ENCODE data around the gene GPC5. TPM values are rescaled to one million over a fixed set of nuclear protein-coding genes. Genes with fewer than 3 reads are reported as not detected.

Gene GPC5
- total RNA-seq, 4 donors from 2014 or later, result 0.24 to 30.8 (median 1.8) TPM; not detected in 1

- H3K4me3 ChIP-seq, result no peak overlapping the region
- H3K4me1 ChIP-seq, result no peaks in the 10 kb centered on the region
- H3K36me3 ChIP-seq, result no peaks in the 10 kb centered on the region
- H3K27me3 ChIP-seq, result no peaks in the 10 kb centered on the region
- H3K9me3 ChIP-seq, result no peaks in the 10 kb centered on the region
- H3K27ac ChIP-seq, result no peak overlapping the region
- intact Hi-C loops (cut with DNase I; ENCODE audit: low total_unique reads), result no loop called here
- TF ChIP-seq CTCF (IDR thresholded peaks at IDR 0.05) (no peak), POLR2A (IDR thresholded peaks at IDR 0.05) (no peak)
- no peak for DNase-seq
Observed at GRCh38 chr13:91557328-91558090, 159.1 kb downstream of the GPC5 start.

GRCh38 chr13:91563799-91564198 is 165.4 kb downstream of the GPC5 start:
- no peak overlapping the region for H3K27ac ChIP-seq
- no peaks in the 10 kb centered on the region for H3K27me3 ChIP-seq
- TF ChIP-seq CTCF (IDR thresholded peaks at IDR 0.05) (no peak), POLR2A (IDR thresholded peaks at IDR 0.05) (no peak)
- no peaks in the 10 kb centered on the region for H3K36me3 ChIP-seq
- no peak for DNase-seq
- H3K4me3 ChIP-seq, result no peak overlapping the region
- intact Hi-C loops (cut with DNase I; ENCODE audit: low total_unique reads), result no loop called here
- no peaks in the 10 kb centered on the region for H3K9me3 ChIP-seq
- no peaks in the 10 kb centered on the region for H3K4me1 ChIP-seq

- no peak overlapping the region for H3K27ac ChIP-seq
- no peak overlapping the region for H3K4me3 ChIP-seq
- no peaks in the 10 kb centered on the region for H3K36me3 ChIP-seq
- TF ChIP-seq POLR2A (IDR thresholded peaks at IDR 0.05) (no peak), CTCF (IDR thresholded peaks at IDR 0.05) (no peak)
- no peak for DNase-seq
- H3K9me3 ChIP-seq, result no peaks in the 10 kb centered on the region
- H3K4me1 ChIP-seq, result no peaks in the 10 kb centered on the region
- no peaks in the 10 kb centered on the region for H3K27me3 ChIP-seq
- intact Hi-C loops (cut with DNase I; ENCODE audit: low total_unique reads), result no loop called here
Observed at GRCh38 chr13:91564396-91564795, 166.0 kb downstream of the GPC5 start.

- H3K9me3 ChIP-seq, result no peaks in the 10 kb centered on the region
Observed at GRCh38 chr13:91565296-91565695, 166.9 kb downstream of the GPC5 start.

More at GRCh38 chr13:91565296-91565695, 166.9 kb downstream of the GPC5 start:
- no peaks in the 10 kb centered on the region for H3K36me3 ChIP-seq
- H3K4me3 ChIP-seq, result no peak overlapping the region
- no peak overlapping the region for H3K27ac ChIP-seq
- H3K4me1 ChIP-seq, result no peaks in the 10 kb centered on the region
- H3K27me3 ChIP-seq, result no peaks in the 10 kb centered on the region
- TF ChIP-seq POLR2A (IDR thresholded peaks at IDR 0.05) (no peak), CTCF (IDR thresholded peaks at IDR 0.05) (no peak)
- intact Hi-C loops (cut with DNase I; ENCODE audit: low total_unique reads), result no loop called here
- no peak for DNase-seq

All from uterus (tissue), 4 donors.